AG10803 (cell line): ENCODE results near the gene LYVE1.

ENCODE experiments used
- DNase-seq: peaks from one replicate; pipeline ENCODE4 v3.0.0; 2010; ENCODE audit warnings: low read depth
- H3K4me3 ChIP-seq: 2 replicates; pipeline ENCODE4 v1.5.1; 2011; ENCODE audit warnings: mild to moderate bottlenecking, low read length, control low read depth
- CTCF ChIP-seq: conservative IDR thresholded peaks from 2 replicates; pipeline ENCODE4 v1.5.1; 2011; ENCODE audit warnings: mild to moderate bottlenecking, low read length, control low read depth, inconsistent platforms

LYVE1 gene

GRCh38 chr11:10592331-10592730 is 23.9 kb upstream of the LYVE1 start:
- DNase-seq = peak; percentile 95
- no peak for TF ChIP-seq CTCF
- H3K4me3 ChIP-seq = no peak overlapping the region

GRCh38 chr11:10591741-10592140 is 23.3 kb upstream of the LYVE1 start:
- no peak overlapping the region for H3K4me3 ChIP-seq
- no peak for TF ChIP-seq CTCF
- no peak for DNase-seq

GRCh38 chr11:10590218-10590915 is 21.9 kb upstream of the LYVE1 start:
- peak; percentile 81 for DNase-seq
- TF ChIP-seq CTCF = no peak
- H3K4me3 ChIP-seq = no peak overlapping the region

- H3K4me3 ChIP-seq = no peak overlapping the region
- peak; percentile 16 for DNase-seq
- no peak for TF ChIP-seq CTCF
Measured at GRCh38 chr11:10588904-10589303, 20.4 kb upstream of the LYVE1 start.

GRCh38 chr11:10587995-10588394 is 19.5 kb upstream of the LYVE1 start:
- TF ChIP-seq CTCF = no peak
- no peak for DNase-seq

GRCh38 chr11:10587388-10587787 is 18.9 kb upstream of the LYVE1 start:
- TF ChIP-seq CTCF = no peak
- no peak overlapping the region for H3K4me3 ChIP-seq
- DNase-seq = no peak

More at GRCh38 chr11:10587995-10588394, 19.5 kb upstream of the LYVE1 start:
- H3K4me3 ChIP-seq = no peak overlapping the region

- peak; percentile 28 for DNase-seq
- no peak for TF ChIP-seq CTCF
- no peak overlapping the region for H3K4me3 ChIP-seq
Measured at GRCh38 chr11:10584071-10584501, 15.6 kb upstream of the LYVE1 start.
